ENCODE results near the gene TSPY2. TPM values are rescaled to one million over a fixed set of nuclear protein-coding genes. Genes with fewer than 3 reads are reported as not detected.
"Not testable (repeated sequence)": the region's sequence is repeated elsewhere in the genome, so short reads cannot be mapped to it uniquely, and the experiment has no call there.

TSPY2 gene
- total RNA-seq, result not detected in 2 replicates

GRCh38 chrY:6245923-6246322 lies at the start of gene TSPY2:
TSS of gene TSPY2 (plus strand) at chrY:6246223. CDS start at chrY:6246269, 46 bp downstream.
- not testable (repeated sequence) for DNase-seq

- DNase-seq, result not testable (repeated sequence)
Observed at GRCh38 chrY:6209565-6209964, 36.5 kb upstream of the TSPY2 start.

GRCh38 chrY:6217045-6217444 lies 29.0 kb upstream of the TSPY2 start:
- DNase-seq, result not testable (repeated sequence)

- not testable (repeated sequence) for DNase-seq
Observed at GRCh38 chrY:6269839-6270238, 23.8 kb downstream of the TSPY2 start.
